ENCODE results near the gene PLP1. TPM values are rescaled to one million over a fixed set of nuclear protein-coding genes. Genes with fewer than 3 reads are reported as not detected.
A peak's percentile ranks its signal among the peaks of the same experiment; 100 is the strongest.

Gene PLP1
- total RNA-seq, 2 donors from 2014 or later, result not detected

DNA sequence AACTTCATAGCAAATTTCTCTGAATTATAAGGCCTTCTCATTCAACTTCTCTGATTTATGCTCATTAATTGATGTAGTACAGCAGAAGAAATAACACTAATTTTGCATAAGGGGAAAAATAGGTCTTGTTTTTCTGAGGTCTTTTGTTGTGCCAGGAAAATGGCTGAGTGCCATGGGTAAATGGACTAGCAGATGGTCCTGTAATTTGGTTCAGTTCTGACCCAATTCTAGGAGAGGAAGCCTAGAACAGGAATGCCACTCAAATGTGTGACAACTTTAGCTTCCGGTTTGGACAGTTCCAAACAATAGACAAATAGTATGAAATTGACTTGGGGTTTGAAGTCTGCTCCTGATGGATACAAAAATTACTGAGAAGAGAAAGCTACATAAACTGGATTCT, 49.2 kb downstream of the PLP1 start:
- Mint-ChIP-seq H3K27me3 (peaks cover 0 to 8% of the 10 kb centered on the region in 2 donors), H3K4me1 (ENCODE audit: low read depth in 2 of 2) (peaks cover 0 to 8% of the 10 kb centered on the region in 2 donors), H3K4me3 (no peak overlapping the region), H3K27ac (no peak overlapping the region), H3K9me3 (no peaks in the 10 kb centered on the region), H3K36me3 (no peaks in the 10 kb centered on the region)
- DNase-seq (ENCODE audit: low spot score) (no peak), ATAC-seq (no peak)

DNA sequence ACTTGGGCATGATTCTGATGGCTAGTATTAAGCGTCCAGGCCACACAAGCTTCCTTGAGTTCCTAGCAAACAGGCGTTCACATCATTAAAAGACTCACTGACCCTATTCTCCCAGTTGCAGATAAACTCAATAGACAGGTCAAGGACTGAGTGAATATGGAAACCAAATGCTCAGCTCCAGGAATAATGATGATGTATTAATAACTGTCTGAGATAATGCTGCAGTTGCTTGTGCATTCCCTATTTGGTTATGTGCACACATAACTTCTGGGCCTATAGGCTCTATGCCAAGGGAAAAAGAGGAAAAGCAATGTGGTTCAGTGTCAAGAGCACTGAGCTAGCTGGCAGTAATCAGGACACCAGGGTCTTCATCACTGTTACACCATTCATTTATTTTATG, 51.9 kb downstream of the PLP1 start:
- Mint-ChIP-seq H3K4me1 (ENCODE audit: low read depth in 2 of 2) (peaks cover 5 to 16% of the 10 kb centered on the region in 2 donors), H3K27me3 (peaks cover 0 to 17% of the 10 kb centered on the region in 2 donors), H3K4me3 (no peak overlapping the region), H3K27ac (no peak overlapping the region), H3K9me3 (no peaks in the 10 kb centered on the region), H3K36me3 (no peaks in the 10 kb centered on the region)
- ATAC-seq, result no peak
- no peak for DNase-seq (ENCODE audit: low spot score)

DNA sequence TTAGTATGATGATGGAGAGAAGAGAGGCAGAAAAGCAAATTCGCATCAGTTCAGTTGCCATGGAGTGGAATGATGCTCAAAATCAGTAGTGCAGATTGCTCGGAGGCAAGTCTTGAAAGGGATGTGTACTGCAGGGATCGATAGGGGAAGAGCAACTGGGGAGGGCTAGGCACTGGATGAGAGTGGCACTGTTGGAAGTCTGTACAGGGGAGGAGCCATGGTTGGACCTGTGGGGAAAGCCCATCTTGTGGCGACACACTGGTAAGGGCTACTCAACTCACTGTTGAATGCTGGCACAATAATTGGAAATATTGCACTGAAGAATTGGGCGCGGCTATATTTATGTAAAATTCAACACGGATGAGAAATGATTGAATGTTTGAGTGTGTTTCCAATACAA, 54.2 kb downstream of the PLP1 start:
- Mint-ChIP-seq H3K9me3 (no peaks in the 10 kb centered on the region), H3K4me3 (peak overlapping the region; percentile 17), H3K27me3 (peaks cover 0 to 23% of the 10 kb centered on the region in 2 donors), H3K4me1 (ENCODE audit: low read depth in 2 of 2) (peaks cover 5 to 11% of the 10 kb centered on the region in 2 donors), H3K27ac (no peak overlapping the region), H3K36me3 (no peaks in the 10 kb centered on the region)
- DNase-seq (ENCODE audit: low spot score), result no peak
- no peak for ATAC-seq

DNA sequence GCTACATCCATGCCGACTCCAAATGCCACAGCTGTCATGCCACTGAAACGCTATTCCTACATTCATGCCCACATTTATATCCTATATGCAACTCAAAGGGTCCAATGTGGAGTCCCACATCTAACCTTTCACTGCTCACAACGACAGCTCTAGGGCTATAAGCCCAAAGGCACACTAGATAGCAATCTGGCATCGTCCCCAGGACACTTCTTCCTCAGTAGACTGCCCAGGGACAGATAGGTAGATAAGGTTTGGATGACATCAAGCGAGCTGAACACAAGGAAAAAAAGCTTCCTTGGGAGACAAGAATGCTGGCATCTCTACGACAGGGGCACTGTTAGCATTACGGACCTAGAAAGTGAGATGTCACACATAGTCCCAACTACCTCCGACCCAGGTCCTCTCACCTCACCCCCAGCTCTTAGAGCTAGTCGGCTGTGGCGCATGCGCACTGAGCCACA, 54.7 kb downstream of the PLP1 start:
- DNase-seq (ENCODE audit: low spot score), result no peak
- H3K4me1 Mint-ChIP-seq (ENCODE audit: low read depth in 2 of 2), result peaks cover 5 to 9% of the 10 kb centered on the region in 2 donors
- H3K9me3 Mint-ChIP-seq, result no peaks in the 10 kb centered on the region
- ATAC-seq, result no peak
- peak overlapping the region; percentile 89 for H3K4me3 Mint-ChIP-seq
- H3K27me3 Mint-ChIP-seq, result peaks cover 0 to 26% of the 10 kb centered on the region in 2 donors
- H3K27ac Mint-ChIP-seq, result no peak overlapping the region
- H3K36me3 Mint-ChIP-seq, result no peaks in the 10 kb centered on the region

DNA sequence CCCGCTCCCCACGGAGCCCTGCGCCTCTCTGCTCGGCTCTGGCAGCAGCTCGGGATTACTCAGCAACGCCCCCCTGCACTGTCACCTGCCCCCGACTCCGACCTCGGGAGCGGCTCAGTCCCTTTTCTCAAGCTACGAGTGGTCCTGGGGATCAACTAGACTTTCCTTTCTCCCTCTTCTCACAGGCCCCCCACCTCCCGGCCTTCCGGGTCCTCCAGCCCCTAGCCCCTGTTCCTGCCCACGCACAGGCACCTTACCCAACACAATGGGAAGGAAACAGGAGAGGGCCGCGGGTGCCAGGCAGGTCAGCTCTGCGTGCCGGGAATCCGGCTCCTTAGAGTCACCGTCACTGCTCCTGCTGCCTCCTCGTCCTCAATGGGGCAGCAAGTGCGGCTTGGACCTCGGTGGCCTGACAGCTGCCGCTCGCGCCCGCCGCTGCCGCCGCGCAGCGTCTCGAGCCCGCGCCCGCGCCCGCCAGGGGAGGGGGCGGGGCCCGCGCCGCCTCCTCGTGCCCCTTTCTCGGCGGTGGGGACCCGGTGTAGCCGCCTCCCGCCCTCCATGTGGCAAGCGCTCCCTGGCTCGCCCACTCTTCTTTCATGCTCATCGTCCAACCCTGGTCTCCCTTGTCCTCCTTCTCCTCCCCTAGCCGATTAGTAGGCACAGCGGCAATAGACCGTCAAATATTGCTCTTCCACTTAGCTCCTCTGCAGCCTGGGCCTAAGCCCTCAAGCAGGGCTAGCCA, 55.3 kb downstream of the PLP1 start, which contains the start of gene RAB9B:
TSS of gene RAB9B (minus strand) at position 455 of the 742 bp plus-strand sequence. CDS start 6,473 bp downstream, outside the sequence.
- ATAC-seq (peak; percentile 82 to 88), DNase-seq (ENCODE audit: low spot score) (peak; percentile 77)
- Mint-ChIP-seq H3K36me3 (no peaks in the 10 kb centered on the region), H3K27me3 (peaks cover 0 to 28% of the 10 kb centered on the region in 2 donors), H3K4me1 (ENCODE audit: low read depth in 2 of 2) (peaks cover 5 to 9% of the 10 kb centered on the region in 2 donors), H3K4me3 (peak within 1 kb of the TSS; percentile 89), H3K9me3 (no peaks in the 10 kb centered on the region), H3K27ac (peak within 1 kb of the TSS in 1 of 2 donors; percentile 75)

DNA sequence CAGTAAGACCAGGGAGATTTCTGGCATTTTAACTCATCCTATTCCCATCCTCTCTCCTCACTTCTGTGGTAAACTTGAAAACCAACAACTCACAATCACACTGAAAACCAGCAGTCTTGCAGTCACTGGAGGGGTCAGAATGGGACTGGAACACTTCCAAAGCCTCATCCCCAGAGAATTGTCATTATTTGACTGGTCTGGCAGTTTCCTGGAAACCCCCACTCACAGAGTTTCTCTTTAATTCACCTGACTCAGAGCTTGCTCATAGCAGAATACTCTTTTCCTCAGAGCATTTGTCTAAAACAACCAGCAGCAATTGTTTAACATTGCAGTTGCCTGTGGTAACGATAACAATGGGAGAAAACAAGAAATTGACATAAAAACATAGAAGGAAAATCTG, 62.8 kb downstream of the PLP1 start:
- H3K27me3 Mint-ChIP-seq, result peaks cover 0 to 32% of the 10 kb centered on the region in 2 donors
- no peaks in the 10 kb centered on the region for H3K9me3 Mint-ChIP-seq
- DNase-seq (ENCODE audit: low spot score), result no peak
- ATAC-seq, result no peak
- peaks cover 6 to 9% of the 10 kb centered on the region in 2 donors for H3K4me1 Mint-ChIP-seq (ENCODE audit: low read depth in 2 of 2)
- H3K4me3 Mint-ChIP-seq, result peak overlapping the region; percentile 3
- H3K27ac Mint-ChIP-seq, result peak overlapping the region in 1 of 2 donors; percentile 23
- H3K36me3 Mint-ChIP-seq, result peaks cover 5% of the 10 kb centered on the region

Other genes starting within 250 kb of the PLP1 start
- 1 to 10 TPM; 4.0 to 8.2 TPM for gene TCEAL4, start 191.3 kb upstream of the PLP1 start, total RNA-seq
- 1 to 10 TPM; 4.6 to 5.4 TPM for gene TCEAL3, start 168.9 kb upstream of the PLP1 start, total RNA-seq
- 1 to 10 TPM; 4.3 to 4.5 TPM for gene TCEAL1, start 147.9 kb upstream of the PLP1 start, total RNA-seq
- 100 to 1,000 TPM; 176 to 184 TPM for gene MORF4L2, start 90.1 kb upstream of the PLP1 start, total RNA-seq
- not detected for gene TMEM31, start 65.9 kb upstream of the PLP1 start, total RNA-seq
- under 1 TPM; 0.22 to 0.45 TPM for gene RAB9B, start 55.4 kb downstream of the PLP1 start, total RNA-seq
- gene TMSB15B, start 185.8 kb downstream of the PLP1 start, total RNA-seq, result 10 to 100 TPM in 1 of 2 donors, 1 to 10 TPM in 1; 5.1 to 10.2 TPM
- gene H2BW1, start 236.9 kb downstream of the PLP1 start, total RNA-seq, result not detected